DND-41 (cell line): ENCODE measurements around the gene CCDC178.

Source experiments
- ATAC-seq: fragments of 200-7000 bp; cut with Tn5 transposase; 3 replicates; pipeline ENCODE4 v1.9.1; 2021; ENCODE audit warnings: low read depth; ENCODE audit not compliant: insufficient read depth
- DNase-seq: peaks from one replicate; pipeline ENCODE4 v3.0.0-alpha.2; 2020
- H2AFZ ChIP-seq: 2 replicates; pipeline ENCODE4 v1.6.0; 2012; ENCODE audit warnings: low read depth, low read length
- H3K27ac ChIP-seq: 2 replicates; pipeline ENCODE4 v1.5.1; 2012; ENCODE audit warnings: low read length, inconsistent platforms
- H3K27me3 ChIP-seq: fragments of 200-600 bp; sonication (generic); 2 replicates; pipeline ENCODE4 v1.6.0; 2012; ENCODE audit warnings: low read length, mild to moderate bottlenecking, inconsistent platforms; ENCODE audit not compliant: insufficient read depth, poor library complexity
- H3K36me3 ChIP-seq: 2 replicates; pipeline ENCODE4 v1.5.1; 2012; ENCODE audit warnings: low read length, inconsistent platforms; ENCODE audit not compliant: insufficient read depth
- H3K4me1 ChIP-seq: 2 replicates; pipeline ENCODE4 v1.5.1; 2012; ENCODE audit warnings: mild to moderate bottlenecking, low read length; ENCODE audit not compliant: insufficient read depth
- H3K4me2 ChIP-seq: 2 replicates; pipeline ENCODE4 v1.6.0; 2012; ENCODE audit warnings: mild to moderate bottlenecking, moderate library complexity, low read length, inconsistent platforms; ENCODE audit not compliant: insufficient read depth
- H3K4me3 ChIP-seq, 2 experiments: fragments of 200-600 bp in 1 of 2; shearing (Covaris generic) in 1 of 2; 2 replicates each; pipeline ENCODE4 v1.5.1; 2012 to 2016; ENCODE audit warnings: inconsistent platforms in 2 of 2, low read length in 2 of 2, mild to moderate bottlenecking in 2 of 2, low read depth in 1 of 2, moderate library complexity in 1 of 2
- H3K79me2 ChIP-seq: 2 replicates; pipeline ENCODE4 v1.6.0; 2012; ENCODE audit warnings: low read length, inconsistent platforms; ENCODE audit not compliant: insufficient read depth
- H3K9ac ChIP-seq: 2 replicates; pipeline ENCODE4 v1.6.0; 2012; ENCODE audit warnings: low read depth, mild to moderate bottlenecking, inconsistent platforms, low read length, moderate library complexity
- H3K9me3 ChIP-seq: 2 replicates; pipeline ENCODE4 v1.5.1; 2012; ENCODE audit warnings: low read length, moderate library complexity, mild to moderate bottlenecking, inconsistent platforms; ENCODE audit not compliant: insufficient read depth, severe bottlenecking
- H4K20me1 ChIP-seq: 2 replicates; pipeline ENCODE4 v1.6.0; 2012; ENCODE audit warnings: low read length; ENCODE audit not compliant: insufficient read depth
- CTCF ChIP-seq: IDR thresholded peaks from 2 replicates; pipeline ENCODE4 v1.5.1; 2012; ENCODE audit warnings: borderline replicate concordance, low read length, moderate library complexity, mild to moderate bottlenecking; ENCODE audit not compliant: poor library complexity, severe bottlenecking; ENCODE audit errors: extremely low read depth
- EZH2 ChIP-seq: IDR thresholded peaks from 3 replicates; pipeline ENCODE4 v1.6.1; 2012; ENCODE audit warnings: borderline replicate concordance, low read depth, mild to moderate bottlenecking, moderate library complexity, low read length, inconsistent platforms; ENCODE audit not compliant: severe bottlenecking

CCDC178 gene

GRCh38 chr18:32908424-32908805, 532.1 kb downstream of the CCDC178 start:
- no peaks in the 10 kb centered on the region for H4K20me1 ChIP-seq
- no peak for DNase-seq
- H3K79me2 ChIP-seq = no peaks in the 10 kb centered on the region
- no peak overlapping the region for H3K27ac ChIP-seq
- no peak for ATAC-seq
- no peaks in the 10 kb centered on the region for H3K9me3 ChIP-seq
- TF ChIP-seq CTCF (no peak), EZH2 (no peak)
- H3K9ac ChIP-seq = no peak overlapping the region
- no peaks in the 10 kb centered on the region for H3K27me3 ChIP-seq
- no peak overlapping the region for H3K4me2 ChIP-seq
- H3K36me3 ChIP-seq = no peaks in the 10 kb centered on the region
- no peak overlapping the region for H3K4me3 ChIP-seq
- H3K4me1 ChIP-seq = no peaks in the 10 kb centered on the region
- no peak overlapping the region for H2AFZ ChIP-seq

GRCh38 chr18:32907648-32908423, 532.7 kb downstream of the CCDC178 start:
- H3K27me3 ChIP-seq = no peaks in the 10 kb centered on the region
- no peak overlapping the region for H3K27ac ChIP-seq
- H4K20me1 ChIP-seq = no peaks in the 10 kb centered on the region
- no peaks in the 10 kb centered on the region for H3K9me3 ChIP-seq
- no peaks in the 10 kb centered on the region for H3K79me2 ChIP-seq
- TF ChIP-seq CTCF = no peak
- no peak for TF ChIP-seq EZH2
- H3K4me3 ChIP-seq = no peak overlapping the region
- DNase-seq (no peak), ATAC-seq (no peak)
- no peaks in the 10 kb centered on the region for H3K36me3 ChIP-seq
- H3K9ac ChIP-seq = no peak overlapping the region
- no peak overlapping the region for H3K4me2 ChIP-seq
- H3K4me1 ChIP-seq = no peaks in the 10 kb centered on the region
- H2AFZ ChIP-seq = no peak overlapping the region

- Histone ChIP-seq H3K79me2 (no peaks in the 10 kb centered on the region), H3K9me3 (no peaks in the 10 kb centered on the region), H3K27ac (no peak overlapping the region), H3K36me3 (no peaks in the 10 kb centered on the region), H3K4me1 (no peaks in the 10 kb centered on the region), H3K9ac (no peak overlapping the region), H3K27me3 (no peaks in the 10 kb centered on the region), H3K4me2 (no peak overlapping the region), H3K4me3 (no peak overlapping the region), H2AFZ (peak overlapping the region; percentile 54; the same call in 1 of the 2 replicates), H4K20me1 (no peaks in the 10 kb centered on the region)
- DNase-seq = no peak
- no peak for TF ChIP-seq EZH2
- no peak for TF ChIP-seq CTCF
- ATAC-seq = no peak
These were observed 533.3 kb downstream of the CCDC178 start for GRCh38 chr18:32907311-32907585.
